ENCODE results near the gene MTFMT. TPM values are rescaled to one million over a fixed set of nuclear protein-coding genes. Genes with fewer than 3 reads are reported as not detected.

MTFMT gene
- total RNA-seq, 1 experiment from 2014 or later = 30.4 TPM

DNA sequence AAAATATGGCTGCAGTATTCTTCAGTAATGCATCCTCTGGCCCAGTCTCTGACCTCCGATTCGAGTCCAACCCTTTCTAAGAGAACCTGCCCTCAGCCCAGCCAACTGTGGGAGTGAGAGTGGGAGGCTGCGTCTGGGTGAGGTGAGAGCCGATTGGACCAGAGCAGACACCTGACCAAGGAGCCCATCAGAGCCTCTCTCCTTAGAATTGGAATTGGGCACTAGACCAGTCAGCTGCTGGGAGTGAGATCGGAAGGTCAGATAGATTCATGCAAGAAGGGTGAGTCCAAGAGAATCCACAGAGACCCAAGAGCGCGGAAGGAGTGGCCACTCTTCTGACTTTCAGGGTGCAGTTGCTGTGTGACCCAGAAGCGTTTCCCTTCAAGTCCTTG, 28.1 kb upstream of the MTFMT start:
- Histone ChIP-seq H3K4me2 (ENCODE audit: low read length) (peak overlapping the region; percentile 74), H4K20me1 (ENCODE audit: insufficient read depth) (no peaks in the 10 kb centered on the region), H2AFZ (ENCODE audit: low read depth, low read length, poor library complexity, severe bottlenecking) (peak overlapping the region; percentile 66), H3K9ac (ENCODE audit: low read length) (0 out of 2 replicates have a peak overlapping the region, but pooled peaks have one; percentile 18), H3K4me3 (replicated peaks in 1 of 2; ENCODE audit: low read depth in 1 of 2, low read length in 2 of 2) (peak overlapping the region in 1 of 2 experiments; percentile 35; a peak in 2 of 4 replicates), H3K9me2 (ENCODE audit: insufficient read depth) (no peaks in the 10 kb centered on the region), H3K4me1 (ENCODE audit: control insufficient read depth in 1 of 2, insufficient read depth in 2 of 2, low read length in 2 of 2) (peaks cover 23 to 39% of the 10 kb centered on the region in 2 experiments), H3K36me3 (ENCODE audit: control insufficient read depth in 1 of 2, insufficient read depth in 2 of 2, low read length in 2 of 2) (no peaks in the 10 kb centered on the region), H3K9me3 (ENCODE audit: control insufficient read depth in 1 of 2, insufficient read depth in 1 of 2, low read depth in 1 of 2, low read length in 2 of 2) (no peaks in the 10 kb centered on the region), H3K27ac (ENCODE audit: low read depth, low read length) (no peak overlapping the region), H3K27me3 (ENCODE audit: insufficient read depth, low read length) (no peaks in the 10 kb centered on the region), H3K79me2 (ENCODE audit: insufficient read depth, low read length) (no peaks in the 10 kb centered on the region)
- CTCF ChIA-PET = interaction anchor here (6.5 kb wide), 1 partner anchor 45 kb away, joined by 52 read pairs; no protein-coding TSS in a partner anchor
- ATAC-seq = peak; percentile 79
- RAD21 ChIA-PET (ENCODE audit: low non-redundant PET in 1 of 2, low total read pairs in 2 of 2, uncharacterized antibody in 2 of 2, unreplicated experiment in 2 of 2) = no interaction called here
- TF ChIP-seq TCF7L2 (IDR thresholded peaks at IDR 0.05; ENCODE audit: borderline replicate concordance, extremely low read depth, insufficient read depth, insufficient read length) = no peak
- no peak for TF ChIP-seq FOSL1 (IDR thresholded peaks at IDR 0.05; ENCODE audit: low read depth)
- no peak for TF ChIP-seq CEBPB (IDR thresholded peaks at IDR 0.05; ENCODE audit: low read depth)
- no peak for TF ChIP-seq ZNF274 (IDR thresholded peaks at IDR 0.05; ENCODE audit: low read depth, low read length)
- no peak for TF ChIP-seq SRF (IDR thresholded peaks at IDR 0.05; ENCODE audit: low read depth)
- TF ChIP-seq POLR2AphosphoS5 (IDR thresholded peaks at IDR 0.05; ENCODE audit: low read depth, low read length) = no peak
- TF ChIP-seq, protein P1, sequence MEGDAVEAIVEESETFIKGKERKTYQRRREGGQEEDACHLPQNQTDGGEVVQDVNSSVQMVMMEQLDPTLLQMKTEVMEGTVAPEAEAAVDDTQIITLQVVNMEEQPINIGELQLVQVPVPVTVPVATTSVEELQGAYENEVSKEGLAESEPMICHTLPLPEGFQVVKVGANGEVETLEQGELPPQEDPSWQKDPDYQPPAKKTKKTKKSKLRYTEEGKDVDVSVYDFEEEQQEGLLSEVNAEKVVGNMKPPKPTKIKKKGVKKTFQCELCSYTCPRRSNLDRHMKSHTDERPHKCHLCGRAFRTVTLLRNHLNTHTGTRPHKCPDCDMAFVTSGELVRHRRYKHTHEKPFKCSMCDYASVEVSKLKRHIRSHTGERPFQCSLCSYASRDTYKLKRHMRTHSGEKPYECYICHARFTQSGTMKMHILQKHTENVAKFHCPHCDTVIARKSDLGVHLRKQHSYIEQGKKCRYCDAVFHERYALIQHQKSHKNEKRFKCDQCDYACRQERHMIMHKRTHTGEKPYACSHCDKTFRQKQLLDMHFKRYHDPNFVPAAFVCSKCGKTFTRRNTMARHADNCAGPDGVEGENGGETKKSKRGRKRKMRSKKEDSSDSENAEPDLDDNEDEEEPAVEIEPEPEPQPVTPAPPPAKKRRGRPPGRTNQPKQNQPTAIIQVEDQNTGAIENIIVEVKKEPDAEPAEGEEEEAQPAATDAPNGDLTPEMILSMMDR (IDR thresholded peaks at IDR 0.05 in 2 of 3, conservative IDR thresholded peaks at IDR 0.05 in 1 of 3; ENCODE audit: borderline replicate concordance in 1 of 3, insufficient read depth in 1 of 3, low read depth in 2 of 3, low read length in 2 of 3) = no peak
- TF ChIP-seq, protein P2, sequence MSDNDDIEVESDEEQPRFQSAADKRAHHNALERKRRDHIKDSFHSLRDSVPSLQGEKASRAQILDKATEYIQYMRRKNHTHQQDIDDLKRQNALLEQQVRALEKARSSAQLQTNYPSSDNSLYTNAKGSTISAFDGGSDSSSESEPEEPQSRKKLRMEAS (IDR thresholded peaks at IDR 0.05) = no peak
- TF ChIP-seq ZFX (IDR thresholded peaks at IDR 0.05) = no peak
- TF ChIP-seq CBX3 (IDR thresholded peaks at IDR 0.05; ENCODE audit: low read depth) = no peak
- TF ChIP-seq REST (IDR thresholded peaks at IDR 0.05; ENCODE audit: low read depth) = no peak
- TF ChIP-seq EZH2 (IDR thresholded peaks at IDR 0.05) = no peak
- TF ChIP-seq ZBTB33 (IDR thresholded peaks at IDR 0.05; ENCODE audit: extremely low read depth, insufficient replicate concordance, low read length) = no peak
- peak; percentile 16 for DNase-seq (ENCODE audit: low read depth, low spot score)
- POLR2A ChIA-PET = no interaction called here
- intact Hi-C loops (cut with micrococcal nuclease) = no loop called here
- no TSS peak for BruUV-seq (replicated peaks)

Data from HCT116 (cell line).